Transverse colon (tissue), 3 donors: ENCODE measurements around the gene FSCN2.

Experiments used
- CTCF ChIP-seq, 5 experiments: fragments of 200-600 bp in 3 of 5; fragments of 450-650 bp in 2 of 5; sonication (generic) in 3 of 5; IDR thresholded peaks; 1 replicate in 2 of 5; 2 replicates in 3 of 5; pipeline ENCODE4 v1.5.1; 2016 to 2017; ENCODE audit warnings: antibody characterized with exemption in 5 of 5, inconsistent platforms in 3 of 5, mild to moderate bottlenecking in 2 of 5, moderate library complexity in 1 of 5
- EP300 ChIP-seq: sonication (generic); formaldehyde crosslinking; IDR thresholded peaks from one replicate; pipeline ENCODE4 v1.6.1; 2017; ENCODE audit warnings: antibody characterized with exemption, low read depth
- POLR2A ChIP-seq: fragments of 450-650 bp; IDR thresholded peaks from one replicate; pipeline ENCODE4 v1.6.1; 2016; ENCODE audit warnings: antibody characterized with exemption, mild to moderate bottlenecking, moderate library complexity

DNA sequence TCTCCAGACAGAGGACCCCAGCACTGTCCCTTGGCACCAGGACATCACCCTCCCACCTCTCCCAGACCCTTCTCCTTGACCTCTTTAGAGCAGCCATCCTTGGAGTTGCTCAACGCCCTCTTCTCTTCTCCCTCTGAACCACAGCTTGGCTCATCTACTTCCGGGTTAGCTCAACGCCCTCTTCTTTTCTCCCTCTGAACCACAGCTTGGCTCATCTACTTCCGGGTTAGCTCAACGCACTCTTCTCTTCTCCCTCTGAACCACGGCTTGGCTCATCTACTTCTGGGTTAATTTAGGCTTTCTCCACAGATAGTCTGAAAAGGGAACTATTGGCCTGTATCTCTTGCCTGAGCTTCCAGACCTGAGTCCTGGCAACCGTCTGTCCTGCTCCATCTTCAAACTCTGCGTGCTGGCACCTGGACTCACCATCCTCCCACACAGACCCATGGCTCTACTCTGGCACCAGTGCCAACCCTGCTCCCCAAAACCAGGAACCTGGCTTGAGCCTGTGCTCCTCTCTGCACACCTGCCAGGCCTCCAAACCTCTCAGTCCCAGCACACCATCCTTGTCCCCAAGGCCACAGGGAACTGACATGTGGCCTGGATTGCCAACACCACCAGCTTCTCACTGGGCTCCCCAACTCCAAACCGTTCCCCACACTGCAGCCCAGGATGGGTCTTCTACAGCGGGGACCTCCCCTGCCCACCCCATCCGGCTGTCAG is 49.3 kb downstream of the FSCN2 start:
- TF ChIP-seq CTCF (IDR thresholded peaks at IDR 0.05) = no peak
- no peak for TF ChIP-seq POLR2A
- TF ChIP-seq EP300 = no peak
